ENCODE measurements around the gene CATSPERZ. TPM values are rescaled to one million over a fixed set of nuclear protein-coding genes. Genes with fewer than 3 reads are reported as not detected.

The CATSPERZ gene
- polyA plus RNA-seq, 1 donor from 2014 or later, result not detected

- Histone ChIP-seq H4K20me1 (ENCODE audit: insufficient read depth) (no peaks in the 10 kb centered on the region), H3F3A (ENCODE audit: insufficient read depth, low read length, poor library complexity, severe bottlenecking) (no peaks in the 10 kb centered on the region), H3K4me2 (ENCODE audit: low read length) (no peak overlapping the region), H3K9ac (ENCODE audit: low read length) (no peak overlapping the region), H3K27me3 (ENCODE audit: insufficient read depth, low read depth, low read length) (no peaks in the 10 kb centered on the region), H3K79me2 (replicated peaks; ENCODE audit: insufficient read depth, low read length) (no peaks in the 10 kb centered on the region), H3K36me3 (ENCODE audit: insufficient read depth, low read length) (no peaks in the 10 kb centered on the region), H3K9me2 (ENCODE audit: insufficient read depth, low read length) (no peaks in the 10 kb centered on the region), H3K9me3 (ENCODE audit: low read length) (no peaks in the 10 kb centered on the region), H2AFZ (ENCODE audit: low read depth, low read length) (no peak overlapping the region), H3K4me3 (ENCODE audit: low read length) (no peak overlapping the region), H3K27ac (ENCODE audit: low read length) (no peak overlapping the region)
- no peak for TF ChIP-seq TAF1 (IDR thresholded peaks at IDR 0.05; ENCODE audit: low read depth)
- no peak for TF ChIP-seq RAD21 (conservative IDR thresholded peaks at IDR 0.05)
Observed at GRCh38 chr11:64353715-64354506, 53.8 kb downstream of the CATSPERZ start.

Small RNA genes lying within 50 kb of the gene (small RNA-seq; reads per million reads assigned to genes)
- gene MIR7155 (0 reads per million in 3 experiments), gene RF00019 (0 to 1.2 (median 0) reads per million in 3 experiments)

Other genes with a start within 250 kb of the CATSPERZ start
- 19.9 and 30.8 TPM in 2 replicates for gene MACROD1, start 134.2 kb upstream of the CATSPERZ start, polyA plus RNA-seq
- 161 and 174 TPM in 2 replicates for gene STIP1, start 114.2 kb upstream of the CATSPERZ start, polyA plus RNA-seq
- 0.89 TPM in 1 of 2 replicates, not detected in the other for gene FERMT3, start 93.6 kb upstream of the CATSPERZ start, polyA plus RNA-seq
- gene TRPT1, start 74.2 kb upstream of the CATSPERZ start, polyA plus RNA-seq, result 67.2 and 75.8 TPM in 2 replicates
- 47.3 and 62.1 TPM in 2 replicates for gene NUDT22, start 74.1 kb upstream of the CATSPERZ start, polyA plus RNA-seq
- gene DNAJC4, start 69.8 kb upstream of the CATSPERZ start, polyA plus RNA-seq, result 20.3 and 23.9 TPM in 2 replicates
- 4.8 and 6.1 TPM in 2 replicates for gene VEGFB, start 65.8 kb upstream of the CATSPERZ start, polyA plus RNA-seq
- gene FKBP2, start 59.3 kb upstream of the CATSPERZ start, polyA plus RNA-seq, result 36.9 and 47.4 TPM in 2 replicates
- gene PPP1R14B, start 53.4 kb upstream of the CATSPERZ start, polyA plus RNA-seq, result 400 and 475 TPM in 2 replicates
- gene PLCB3, start 48.8 kb upstream of the CATSPERZ start, polyA plus RNA-seq, result 2.1 and 3.4 TPM in 2 replicates
- gene BAD, start 15.7 kb upstream of the CATSPERZ start, polyA plus RNA-seq, result 219 and 228 TPM in 2 replicates
- gene GPR137, start 14.5 kb upstream of the CATSPERZ start, polyA plus RNA-seq, result 34.1 and 40.1 TPM in 2 replicates
- 0.60 and 1.0 TPM in 2 replicates for gene KCNK4, start 9.1 kb upstream of the CATSPERZ start, polyA plus RNA-seq
- 29.0 and 30.0 TPM in 2 replicates for gene ESRRA, start 5.2 kb downstream of the CATSPERZ start, polyA plus RNA-seq
- gene TRMT112, start 17.2 kb downstream of the CATSPERZ start, polyA plus RNA-seq, result 278 and 335 TPM in 2 replicates
- gene PRDX5, start 17.8 kb downstream of the CATSPERZ start, polyA plus RNA-seq, result 452 and 489 TPM in 2 replicates
- gene CCDC88B, start 39.8 kb downstream of the CATSPERZ start, polyA plus RNA-seq, result 1.3 and 5.4 TPM in 2 replicates
- gene RPS6KA4, start 58.8 kb downstream of the CATSPERZ start, polyA plus RNA-seq, result 16.7 and 24.6 TPM in 2 replicates

Data from neural cell (in vitro differentiated cells).